Spinal cord (tissue), 10 donors: ENCODE data around the gene TBXAS1. TPM values are rescaled to one million over a fixed set of nuclear protein-coding genes. Genes with fewer than 3 reads are reported as not detected.
"Not testable (repeated sequence)": the region's sequence is repeated elsewhere in the genome, so short reads cannot be mapped to it uniquely, and the experiment has no call there.

Experiments used
- DNase-seq, 6 donors: peaks; one replicate each; pipeline versions ENCODE4 v3.0.0 to v3.0.0-alpha.2; 2013 to 2015; ENCODE audit warnings: low spot score in 6 of 6, low read depth in 4 of 6
- H3K27ac ChIP-seq: one replicate; pipeline ENCODE4 v1.5.1; 2013; ENCODE audit warnings: low read depth, low read length, control low read depth
- H3K27me3 ChIP-seq: one replicate; pipeline ENCODE4 v1.6.1; 2013; ENCODE audit warnings: low read length; ENCODE audit not compliant: control insufficient read depth, insufficient read depth
- H3K36me3 ChIP-seq: one replicate; pipeline ENCODE4 v1.6.1; 2013; ENCODE audit warnings: low read length; ENCODE audit not compliant: control insufficient read depth, insufficient read depth
- H3K4me1 ChIP-seq: one replicate; pipeline ENCODE4 v1.6.1; 2013; ENCODE audit warnings: low read length; ENCODE audit not compliant: control insufficient read depth, insufficient read depth
- H3K4me3 ChIP-seq: one replicate; pipeline ENCODE4 v1.5.1; 2013; ENCODE audit warnings: low read depth, low read length, control low read depth
- H3K9me3 ChIP-seq: one replicate; pipeline ENCODE4 v1.6.1; 2013; ENCODE audit warnings: low read length; ENCODE audit not compliant: control insufficient read depth, insufficient read depth
- WGBS: methylation state at CpG from one replicate; pipeline ENCODE4 v1.1.5; 2013; ENCODE audit warnings: missing lambda C conversion rate; ENCODE audit not compliant: insufficient coverage; 5-methylcytosine and 5-hydroxymethylcytosine counted together
- polyA plus RNA-seq, 2 donors: library from polyadenylated mRNA; unstranded; fragments of 120-200 nt; gene quantifications; one replicate each; pipeline ENCODE4 v1.2.1, GENCODE V29; 2013; ENCODE audit not compliant: insufficient read length in 2 of 2
- total RNA-seq, 2 donors: library from RNA; depleted of rRNA in 1 of 2; stranded (reverse); fragments of 120-200 nt in 1 of 2; fragments of >200 nt in 1 of 2; gene quantifications; one replicate each; pipeline versions ENCODE4 v1.2.3 to v1.2.4, GENCODE V29; 2013 to 2014
- donor health status: healthy.

Gene TBXAS1
- total and polyA plus RNA-seq, 4 donors: 8.1 to 11.9 (median 10.3) TPM

- Histone ChIP-seq H3K4me3 (no peak overlapping the region), H3K4me1 (no peaks in the 10 kb centered on the region), H3K36me3 (no peaks in the 10 kb centered on the region), H3K27ac (no peak overlapping the region), H3K27me3 (no peaks in the 10 kb centered on the region), H3K9me3 (peaks cover 2% of the 10 kb centered on the region)
- DNase-seq: no peak
- no CpG with 5 or more reads among the region's 4 CpGs for WGBS
Measured at GRCh38 chr7:139902436-139903102, 73.5 kb downstream of the TBXAS1 start.

- H3K4me1 ChIP-seq, H3K27ac ChIP-seq, H3K36me3 ChIP-seq, H3K4me3 ChIP-seq, H3K27me3 ChIP-seq, DNase-seq, H3K9me3 ChIP-seq: not testable (repeated sequence)
- WGBS: no CpG with 5 or more reads among the region's 2 CpGs
Measured at GRCh38 chr7:139903103-139903477, 74.0 kb downstream of the TBXAS1 start.

- no peaks in the 10 kb centered on the region for H3K4me1 ChIP-seq
- H3K36me3 ChIP-seq: no peaks in the 10 kb centered on the region
Measured at GRCh38 chr7:139906879-139907278, 77.8 kb downstream of the TBXAS1 start.

GRCh38 chr7:139908792-139909191 is 79.7 kb downstream of the TBXAS1 start:
- H3K4me1 ChIP-seq: no peaks in the 10 kb centered on the region
- no peak overlapping the region for H3K4me3 ChIP-seq
- H3K27ac ChIP-seq: no peak overlapping the region
- no peaks in the 10 kb centered on the region for H3K27me3 ChIP-seq
- H3K36me3 ChIP-seq: no peaks in the 10 kb centered on the region
- H3K9me3 ChIP-seq: peaks cover 4% of the 10 kb centered on the region
- no peak for DNase-seq

More at GRCh38 chr7:139906879-139907278, 77.8 kb downstream of the TBXAS1 start:
- no peak for DNase-seq
- Histone ChIP-seq H3K4me3 (no peak overlapping the region), H3K27ac (no peak overlapping the region), H3K27me3 (no peaks in the 10 kb centered on the region), H3K9me3 (peaks cover 4% of the 10 kb centered on the region)

- Histone ChIP-seq H3K4me3 (no peak overlapping the region), H3K36me3 (no peaks in the 10 kb centered on the region), H3K9me3 (peaks cover 4% of the 10 kb centered on the region), H3K27me3 (no peaks in the 10 kb centered on the region), H3K27ac (no peak overlapping the region), H3K4me1 (no peaks in the 10 kb centered on the region)
- DNase-seq: no peak
- WGBS: 74% methylated on average over 5 of the region's 6 CpGs
Measured at GRCh38 chr7:139909379-139910050, 80.5 kb downstream of the TBXAS1 start.

- H3K9me3 ChIP-seq: no peaks in the 10 kb centered on the region
- no peaks in the 10 kb centered on the region for H3K27me3 ChIP-seq
- H3K27ac ChIP-seq: no peak overlapping the region
- 94% methylated on average over 8 of the region's 11 CpGs for WGBS
- no peak overlapping the region for H3K4me3 ChIP-seq
- H3K36me3 ChIP-seq: no peaks in the 10 kb centered on the region
- no peaks in the 10 kb centered on the region for H3K4me1 ChIP-seq
- DNase-seq: no peak
Measured at GRCh38 chr7:139913021-139913844, 84.2 kb downstream of the TBXAS1 start.

- no peaks in the 10 kb centered on the region for H3K36me3 ChIP-seq
- H3K27me3 ChIP-seq: no peaks in the 10 kb centered on the region
- H3K9me3 ChIP-seq: no peaks in the 10 kb centered on the region
- H3K4me1 ChIP-seq: no peaks in the 10 kb centered on the region
- H3K27ac ChIP-seq: no peak overlapping the region
- WGBS: 90% methylated on average over 2 of the region's 4 CpGs
- DNase-seq: no peak
- H3K4me3 ChIP-seq: no peak overlapping the region
Measured at GRCh38 chr7:139913845-139914135, 84.7 kb downstream of the TBXAS1 start.

GRCh38 chr7:139914306-139915267 is 85.5 kb downstream of the TBXAS1 start:
- H3K4me3 ChIP-seq: no peak overlapping the region
- no CpG with 5 or more reads among the region's 6 CpGs for WGBS
- no peaks in the 10 kb centered on the region for H3K36me3 ChIP-seq
- no peaks in the 10 kb centered on the region for H3K27me3 ChIP-seq
- H3K27ac ChIP-seq: no peak overlapping the region
- DNase-seq: no peak
- H3K4me1 ChIP-seq: no peaks in the 10 kb centered on the region
- H3K9me3 ChIP-seq: no peaks in the 10 kb centered on the region

- Histone ChIP-seq H3K27me3 (no peaks in the 10 kb centered on the region), H3K36me3 (no peaks in the 10 kb centered on the region), H3K4me1 (no peaks in the 10 kb centered on the region), H3K9me3 (no peaks in the 10 kb centered on the region), H3K27ac (no peak overlapping the region), H3K4me3 (no peak overlapping the region)
- WGBS: 83% methylated on average over 3 of the region's 10 CpGs
- peak in 1 of 6 donors; percentile 77 for DNase-seq
Measured at GRCh38 chr7:139915268-139915863, 86.3 kb downstream of the TBXAS1 start.
